HCT116 (cell line): ENCODE results near the gene ASB8. TPM values are rescaled to one million over a fixed set of nuclear protein-coding genes. Genes with fewer than 3 reads are reported as not detected.

Experiments
- ATAC-seq: fragments of 200-7000 bp; cut with Tn5 transposase; 2 replicates; pipeline ENCODE4 v1.9.1; 2020; ENCODE audit warnings: mild to moderate bottlenecking, moderate library complexity
- BruUV-seq: library from RNA; stranded (reverse); fragments of 400-500 nt; replicated peaks from 2 replicates; lab custom pipeline; 2021; lab: Mats Ljungman, UMichigan
- CTCF ChIA-PET: fragments of 300-600 bp; sonication (Branson Sonifier 250); formaldehyde crosslinking; loops from one replicate; lab custom pipeline; 2021; ENCODE audit warnings: antibody characterized with exemption; lab: Charles Lee
- POLR2A ChIA-PET: fragments of 300-600, 350-600 bp; sonication (Branson Sonifier 250); formaldehyde crosslinking; loops from one replicate; lab custom pipeline; 2021; ENCODE audit warnings: antibody characterized with exemption; lab: Charles Lee
- RAD21 ChIA-PET, 2 experiments: fragments of 300-600 bp; sonication (Branson Sonifier 250); formaldehyde crosslinking; loops; one replicate each; lab custom pipeline; 2023; ENCODE audit warnings: low total read pairs in 2 of 2; ENCODE audit not compliant: uncharacterized antibody in 2 of 2, unreplicated experiment in 2 of 2, low non-redundant PET in 1 of 2; lab: Charles Lee
- DNase-seq: peaks from one replicate; pipeline ENCODE4 v3.0.0-alpha.2; 2010; ENCODE audit warnings: low read depth, low spot score
- H2AFZ ChIP-seq: fragments of 200-600 bp; shearing (Covaris generic), sonication (generic); 2 replicates; pipeline ENCODE4 v1.6.1; 2017; ENCODE audit warnings: low read depth, mixed run types, mixed read lengths, antibody characterized with exemption, low read length; ENCODE audit not compliant: poor library complexity, severe bottlenecking
- H3K27ac ChIP-seq: 2 replicates; pipeline ENCODE4 v1.5.1; 2012; ENCODE audit warnings: low read depth, low read length
- H3K27me3 ChIP-seq: fragments of 200-600 bp; sonication (generic); 2 replicates; pipeline ENCODE4 v1.6.1; 2016; ENCODE audit warnings: mixed run types, low read length, mixed read lengths; ENCODE audit not compliant: insufficient read depth
- H3K36me3 ChIP-seq, 2 experiments: fragments of 200-500 bp in 1 of 2; fragments of 200-600 bp in 1 of 2; sonication (Bioruptor generic) in 1 of 2; sonication (generic) in 1 of 2; 2 replicates each; pipeline versions ENCODE4 v1.5.1 to v1.6.1; 2014 to 2016; ENCODE audit warnings: low read length in 2 of 2, inconsistent platforms in 1 of 2, mixed read lengths in 1 of 2, mixed run types in 1 of 2; ENCODE audit not compliant: insufficient read depth in 2 of 2, control insufficient read depth in 1 of 2
- H3K4me1 ChIP-seq, 2 experiments: fragments of 200-600 bp in 1 of 2; sonication (generic) in 1 of 2; 2 replicates each; pipeline versions ENCODE4 v1.5.1 to v1.6.1; 2012 to 2017; ENCODE audit warnings: low read length in 2 of 2, inconsistent platforms in 1 of 2, mild to moderate bottlenecking in 1 of 2, mixed read lengths in 1 of 2, mixed run types in 1 of 2, moderate library complexity in 1 of 2; ENCODE audit not compliant: insufficient read depth in 2 of 2, control insufficient read depth in 1 of 2
- H3K4me2 ChIP-seq: fragments of 200-600 bp; sonication (generic); 2 replicates; pipeline ENCODE4 v1.6.1; 2017; ENCODE audit warnings: mixed run types, low read length, mixed read lengths
- H3K4me3 ChIP-seq, 2 experiments: fragments of 200-600 bp in 1 of 2; sonication (generic) in 1 of 2; replicated peaks in 1 of 2; 2 replicates each; pipeline ENCODE4 v1.5.1; 2011 to 2016; ENCODE audit warnings: low read length in 2 of 2, control low read depth in 1 of 2, low read depth in 1 of 2, mild to moderate bottlenecking in 1 of 2, mixed read lengths in 1 of 2, mixed run types in 1 of 2
- H3K79me2 ChIP-seq: fragments of 200-600 bp; sonication (generic); 2 replicates; pipeline ENCODE4 v1.6.1; 2017; ENCODE audit warnings: mild to moderate bottlenecking, mixed run types, low read length, moderate library complexity, mixed read lengths; ENCODE audit not compliant: insufficient read depth
- H3K9ac ChIP-seq: fragments of 200-600 bp; sonication (generic); 2 replicates; pipeline ENCODE4 v1.6.1; 2016; ENCODE audit warnings: low read length, mixed read lengths
- H3K9me2 ChIP-seq: fragments of 200-600 bp; sonication (generic), shearing (Covaris generic); 2 replicates; pipeline ENCODE4 v1.6.1; 2017; ENCODE audit warnings: mixed run types, mild to moderate bottlenecking, moderate library complexity; ENCODE audit not compliant: insufficient read depth
- H3K9me3 ChIP-seq, 2 experiments: fragments of 200-500 bp in 1 of 2; fragments of 200-600 bp in 1 of 2; sonication (Bioruptor generic) in 1 of 2; sonication (generic) in 1 of 2; 2 replicates each; pipeline ENCODE4 v1.6.1; 2014 to 2017; ENCODE audit warnings: low read length in 2 of 2, mixed read lengths in 2 of 2, inconsistent platforms in 1 of 2, low read depth in 1 of 2, mild to moderate bottlenecking in 1 of 2, mixed run types in 1 of 2, moderate library complexity in 1 of 2; ENCODE audit not compliant: control insufficient read depth in 1 of 2, insufficient read depth in 1 of 2
- H4K20me1 ChIP-seq: fragments of 200-600 bp; sonication (generic), shearing (Covaris generic); 2 replicates; pipeline ENCODE4 v1.6.1; 2017; ENCODE audit warnings: mixed run types, mild to moderate bottlenecking, moderate library complexity; ENCODE audit not compliant: insufficient read depth
- ELF1 ChIP-seq: IDR thresholded peaks from 2 replicates; pipeline ENCODE4 v1.6.1; 2012; ENCODE audit warnings: low read depth, borderline replicate concordance
- JUND ChIP-seq: IDR thresholded peaks from 2 replicates; pipeline ENCODE4 v1.6.1; 2012
- POLR2AphosphoS5 ChIP-seq: IDR thresholded peaks from 2 replicates; pipeline ENCODE4 v1.6.1; 2011; ENCODE audit warnings: mild to moderate bottlenecking, low read depth, low read length, moderate library complexity
- SP1 ChIP-seq: IDR thresholded peaks from 2 replicates; pipeline ENCODE4 v1.6.1; 2012; ENCODE audit warnings: low read depth
- SRF ChIP-seq: IDR thresholded peaks from 2 replicates; pipeline ENCODE4 v1.6.1; 2012; ENCODE audit warnings: low read depth
- ZFX ChIP-seq: fragments of 450-650 bp; IDR thresholded peaks from 2 replicates; pipeline ENCODE4 v1.6.1; 2017
- ZNF274 ChIP-seq: fragments of 200-500 bp; sonication (Bioruptor generic); IDR thresholded peaks from 2 replicates; pipeline ENCODE4 v1.6.1; 2014; ENCODE audit warnings: mild to moderate bottlenecking, low read depth, low read length, inconsistent platforms
- intact Hi-C: fragments of 100-400 bp; cut with micrococcal nuclease; formaldehyde crosslinking; loops from 2 replicates; pipeline ENCODE4 v1.10.0; 2022
- total RNA-seq: library from RNA; stranded (reverse); gene quantifications from one replicate; pipeline ENCODE4 v1.2.1, GENCODE V29; 2021; ENCODE audit not compliant: unreplicated experiment
- TF ChIP-seq, protein P1 (sequence below): IDR thresholded peaks from 2 replicates; pipeline ENCODE4 v1.6.1; 2012

The ASB8 gene
- total RNA-seq, 1 experiment from 2014 or later = 14.0 TPM

- ATAC-seq = no peak
- DNase-seq = no peak
- H3K9ac ChIP-seq = no peak overlapping the region
- RAD21 ChIA-PET = no interaction called here
- no peaks in the 10 kb centered on the region for H3K36me3 ChIP-seq
- intact Hi-C loops = loop anchor here (10.0 kb wide), 1 partner anchor 262 kb away; no protein-coding TSS in a partner anchor
- H4K20me1 ChIP-seq = no peaks in the 10 kb centered on the region
- no TSS peak for BruUV-seq
- no peak for TF ChIP-seq JUND
- CTCF ChIA-PET = no interaction called here
- H2AFZ ChIP-seq = no peak overlapping the region
- POLR2A ChIA-PET = no interaction called here
- no peaks in the 10 kb centered on the region for H3K9me3 ChIP-seq
- H3K9me2 ChIP-seq = no peaks in the 10 kb centered on the region
- H3K79me2 ChIP-seq = no peaks in the 10 kb centered on the region
- no peak overlapping the region for H3K4me3 ChIP-seq
- no peaks in the 10 kb centered on the region for H3K27me3 ChIP-seq
- H3K4me2 ChIP-seq = no peak overlapping the region
- no peak overlapping the region for H3K27ac ChIP-seq
- H3K4me1 ChIP-seq = peaks cover 5 to 10% of the 10 kb centered on the region in 2 experiments; a peak in 3 of 4 replicates
Observed at GRCh38 chr12:48192861-48193260, 35.5 kb upstream of the ASB8 start.

DNA sequence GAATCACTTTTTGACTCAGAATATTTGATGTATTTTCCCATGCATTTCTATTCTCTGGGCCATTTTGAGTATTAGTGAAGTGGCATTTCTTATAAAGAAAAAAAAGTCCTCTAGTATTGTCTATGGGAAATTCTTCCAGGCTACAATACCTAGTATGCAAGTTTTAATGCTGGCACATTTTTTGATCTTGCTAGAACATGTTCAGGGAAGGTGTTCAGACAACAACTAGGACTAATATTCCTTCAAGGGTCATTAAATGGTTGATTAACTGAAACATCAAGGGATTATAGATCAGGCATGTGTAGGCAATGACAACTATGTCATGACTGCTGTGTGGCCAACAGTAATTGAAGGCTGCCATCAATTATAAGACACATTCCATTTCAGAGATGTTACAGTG lies 33.8 kb upstream of the ASB8 start:
- Histone ChIP-seq H4K20me1 (no peaks in the 10 kb centered on the region), H3K4me3 (no peak overlapping the region), H3K9me3 (no peaks in the 10 kb centered on the region), H3K9ac (no peak overlapping the region)
- intact Hi-C loops = loop anchor here (10.0 kb wide), 1 partner anchor 264 kb away; no protein-coding TSS in a partner anchor
- RAD21 ChIA-PET = no interaction called here
- no peak for DNase-seq
- TF ChIP-seq POLR2AphosphoS5 (no peak), SP1 (no peak), ELF1 (no peak), SRF (no peak), ZFX (no peak), ZNF274 (no peak), JUND (no peak)
- TF ChIP-seq, protein P1, sequence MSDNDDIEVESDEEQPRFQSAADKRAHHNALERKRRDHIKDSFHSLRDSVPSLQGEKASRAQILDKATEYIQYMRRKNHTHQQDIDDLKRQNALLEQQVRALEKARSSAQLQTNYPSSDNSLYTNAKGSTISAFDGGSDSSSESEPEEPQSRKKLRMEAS = no peak
- TF ChIP-seq, all 23 proteins: peak for 0
- Histone ChIP-seq H3K4me1 (peaks cover under 1 to 5% of the 10 kb centered on the region in 2 experiments; a peak in 2 of 4 replicates), H3K9me2 (no peaks in the 10 kb centered on the region), H3K36me3 (no peaks in the 10 kb centered on the region), H2AFZ (no peak overlapping the region), H3K27me3 (no peaks in the 10 kb centered on the region), H3K27ac (no peak overlapping the region), H3K4me2 (no peak overlapping the region), H3K79me2 (no peaks in the 10 kb centered on the region)
- POLR2A ChIA-PET = no interaction called here
- ATAC-seq = no peak
- CTCF ChIA-PET = no interaction called here
- no TSS peak for BruUV-seq
